Stimulated activated CD4-positive, alpha-beta T cell treated with anti-CD3 and anti-CD28 coated beads, Interleukin-12 subunit alpha, Interleukin-12 subunit beta, amount 100 ng/mL, for 48 hours (primary cell): Measurements from ENCODE around the gene TMEM258.

Experiments used
- DNase-seq, 3 donors: peaks; one replicate each; pipeline ENCODE4 v3.0.0-alpha.2; 2020; ENCODE audit warnings: low read depth in 2 of 3, low spot score in 1 of 3

TMEM258 gene

GRCh38 chr11:61797263-61797944 lies 5.0 kb upstream of the TMEM258 start:
- DNase-seq, result peak in 2 of 3 donors; percentile 41 to 60

GRCh38 chr11:61795876-61796526 lies 3.6 kb upstream of the TMEM258 start:
- no peak for DNase-seq

- DNase-seq, result no peak
Measured at GRCh38 chr11:61795459-61795858, 3.1 kb upstream of the TMEM258 start.

GRCh38 chr11:61794579-61794978 lies 2.2 kb upstream of the TMEM258 start:
- no peak for DNase-seq

GRCh38 chr11:61793829-61794204 lies 1.4 kb upstream of the TMEM258 start:
- DNase-seq, result no peak

- DNase-seq, result no peak
Measured at GRCh38 chr11:61793083-61793828, 857 bp upstream of the TMEM258 start.

GRCh38 chr11:61791737-61792309 lies 576 bp downstream of the TMEM258 start:
- peak in 2 of 3 donors; percentile 33 to 51 for DNase-seq

GRCh38 chr11:61787928-61788491 lies 4.4 kb downstream of the TMEM258 start:
- no peak for DNase-seq

GRCh38 chr11:61785837-61786402 lies 6.5 kb downstream of the TMEM258 start:
- no peak for DNase-seq

GRCh38 chr11:61784506-61784805 lies 7.9 kb downstream of the TMEM258 start:
- DNase-seq, result no peak

GRCh38 chr11:61783717-61784505 lies 8.5 kb downstream of the TMEM258 start:
- no peak for DNase-seq

GRCh38 chr11:61782841-61783240 lies 9.6 kb downstream of the TMEM258 start:
- DNase-seq, result no peak

- DNase-seq, result no peak
Measured at GRCh38 chr11:61782299-61782698, 10.1 kb downstream of the TMEM258 start.

GRCh38 chr11:61781585-61781984 lies 10.8 kb downstream of the TMEM258 start:
- DNase-seq, result no peak

GRCh38 chr11:61780581-61781162 lies 11.7 kb downstream of the TMEM258 start:
- no peak for DNase-seq

- no peak for DNase-seq
Measured at GRCh38 chr11:61779666-61780525, 12.5 kb downstream of the TMEM258 start.

- DNase-seq, result no peak
Measured at GRCh38 chr11:61778920-61779650, 13.3 kb downstream of the TMEM258 start.

- no peak for DNase-seq
Measured at GRCh38 chr11:61778357-61778886, 14.0 kb downstream of the TMEM258 start.
